Activated CD4-positive, alpha-beta T cell treated with anti-CD3 and anti-CD28 coated beads for 4 hours (primary cell): ENCODE measurements around the gene TPRN.

Experiments used
- DNase-seq, 2 donors: peaks; one replicate each; pipeline ENCODE4 v3.0.0-alpha.2; 2020

Gene TPRN

DNA sequence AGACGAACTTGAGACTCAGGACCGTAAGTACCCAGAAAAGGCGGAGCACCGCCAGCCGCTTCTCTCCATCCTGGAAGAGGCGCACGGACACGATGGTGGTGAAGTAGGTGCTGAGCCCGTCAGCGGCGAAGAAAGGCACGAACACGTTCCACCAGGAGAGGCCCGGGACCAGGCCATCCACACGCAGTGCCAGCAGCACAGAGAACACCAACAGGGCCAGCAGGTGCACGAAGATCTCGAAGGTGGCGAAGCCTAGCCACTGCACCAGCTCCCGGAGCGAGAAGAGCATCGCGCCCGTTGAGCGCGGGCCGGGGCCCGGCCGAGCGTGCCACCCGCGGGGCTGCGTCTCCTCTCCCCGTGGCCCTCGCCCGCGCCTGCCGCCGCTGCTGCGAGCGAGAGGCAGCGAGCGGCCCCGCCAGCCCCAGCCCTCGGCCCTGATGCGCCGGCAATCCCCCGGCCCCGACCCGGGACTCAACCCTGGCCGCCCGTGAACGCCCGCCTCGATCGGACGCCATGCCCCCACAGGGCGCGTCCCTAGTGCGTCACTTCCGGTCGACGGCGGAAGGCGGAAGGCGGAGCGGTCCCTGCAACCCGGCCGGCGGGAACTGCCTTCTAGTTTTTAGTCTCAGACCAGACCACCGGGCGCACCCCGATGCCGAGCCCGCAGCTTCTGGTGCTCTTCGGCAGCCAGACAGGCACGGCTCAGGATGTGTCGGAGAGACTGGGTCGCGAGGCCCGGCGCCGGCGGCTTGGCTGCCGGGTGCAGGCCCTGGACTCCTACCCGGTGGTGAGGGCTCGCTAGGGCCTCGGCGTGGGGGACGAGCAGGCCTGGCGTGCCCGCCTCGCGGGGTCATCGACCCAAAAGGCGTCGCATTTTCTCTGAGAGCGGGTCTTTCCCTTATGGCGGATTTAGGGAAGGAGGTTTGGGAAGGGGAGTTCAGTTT, 4.9 kb upstream of the TPRN start, which contains the start of the genes NDOR1 and TMEM203:
Gene NDOR1 (plus strand): TSS at position 575 of the 944 bp plus-strand sequence. CDS start 78 bp downstream, at position 653.
Gene TMEM203 (minus strand): TSS at position 523 of the 944 bp plus-strand sequence. CDS start 234 bp downstream, at position 289.
- peak; percentile 89 to 91 for DNase-seq

DNA sequence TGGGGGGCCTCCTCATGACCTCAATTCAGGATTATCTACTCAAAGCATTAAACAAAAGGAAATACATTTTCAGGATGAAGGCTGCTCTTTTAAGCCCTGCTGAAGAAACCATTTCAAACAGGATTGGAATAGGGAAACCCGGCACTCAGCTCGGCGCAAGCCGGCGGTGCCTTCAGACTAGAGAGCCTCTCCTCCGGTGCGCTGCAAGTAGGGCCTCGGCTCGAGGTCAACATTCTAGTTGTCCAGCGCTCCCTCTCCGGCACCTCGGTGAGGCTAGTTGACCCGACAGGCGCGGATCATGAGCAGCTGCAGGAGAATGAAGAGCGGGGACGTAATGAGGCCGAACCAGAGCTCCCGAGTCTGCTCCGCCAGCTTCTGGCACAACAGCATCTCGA, 4.2 kb upstream of the TPRN start:
- DNase-seq, result no peak

DNA sequence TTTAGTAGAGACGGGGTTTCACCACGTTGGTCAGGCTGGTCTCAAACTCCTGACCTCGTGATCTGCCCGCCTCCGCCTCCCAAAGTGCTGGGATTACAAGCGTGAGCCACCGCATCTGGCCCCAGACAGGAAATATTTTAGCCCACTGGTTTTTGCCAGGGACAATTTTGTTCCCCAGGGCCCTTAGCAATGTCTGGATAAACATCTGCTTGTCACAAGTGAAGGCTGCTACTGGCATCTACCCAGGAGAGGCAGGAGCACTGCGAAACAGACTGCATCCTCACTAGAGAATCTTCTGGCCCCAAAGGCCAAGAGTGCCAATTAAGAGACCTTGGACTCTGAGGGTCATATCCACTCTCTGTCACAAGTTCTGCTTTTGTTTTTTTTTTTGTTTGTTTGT, 2.4 kb upstream of the TPRN start:
- no peak for DNase-seq

DNA sequence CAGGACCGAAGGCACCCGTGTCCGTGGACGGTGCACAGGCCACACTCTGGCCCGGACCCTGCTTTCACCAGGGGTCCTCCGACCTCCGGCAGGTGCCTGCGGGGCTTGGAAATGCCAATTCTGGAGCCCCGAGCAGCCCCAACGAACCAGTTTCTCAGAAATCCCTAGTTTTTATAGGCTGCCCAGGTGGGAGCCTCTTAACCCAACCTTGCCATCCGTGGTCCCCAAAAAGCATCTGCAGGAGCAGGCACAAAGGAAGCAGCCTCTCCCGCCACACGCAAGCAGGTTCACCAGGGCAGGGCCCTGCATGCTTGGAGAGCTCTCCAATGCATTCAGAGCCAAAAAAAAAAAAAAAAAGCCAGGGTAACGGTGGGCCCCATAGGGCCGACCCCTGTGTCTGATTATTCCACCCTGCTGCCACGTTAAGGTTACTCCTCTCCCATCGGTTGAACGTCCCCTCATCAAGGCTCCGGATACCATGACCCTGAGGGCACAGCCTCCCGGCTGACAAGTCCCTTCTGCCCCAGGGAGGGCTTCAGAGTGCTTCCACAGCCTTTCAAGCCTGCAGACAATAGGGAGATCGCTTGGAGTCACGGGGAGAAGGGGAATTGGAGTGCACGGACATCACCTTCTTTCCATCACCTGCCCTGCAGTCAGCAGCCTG, 796 bp upstream of the TPRN start:
- DNase-seq, result no peak

DNA sequence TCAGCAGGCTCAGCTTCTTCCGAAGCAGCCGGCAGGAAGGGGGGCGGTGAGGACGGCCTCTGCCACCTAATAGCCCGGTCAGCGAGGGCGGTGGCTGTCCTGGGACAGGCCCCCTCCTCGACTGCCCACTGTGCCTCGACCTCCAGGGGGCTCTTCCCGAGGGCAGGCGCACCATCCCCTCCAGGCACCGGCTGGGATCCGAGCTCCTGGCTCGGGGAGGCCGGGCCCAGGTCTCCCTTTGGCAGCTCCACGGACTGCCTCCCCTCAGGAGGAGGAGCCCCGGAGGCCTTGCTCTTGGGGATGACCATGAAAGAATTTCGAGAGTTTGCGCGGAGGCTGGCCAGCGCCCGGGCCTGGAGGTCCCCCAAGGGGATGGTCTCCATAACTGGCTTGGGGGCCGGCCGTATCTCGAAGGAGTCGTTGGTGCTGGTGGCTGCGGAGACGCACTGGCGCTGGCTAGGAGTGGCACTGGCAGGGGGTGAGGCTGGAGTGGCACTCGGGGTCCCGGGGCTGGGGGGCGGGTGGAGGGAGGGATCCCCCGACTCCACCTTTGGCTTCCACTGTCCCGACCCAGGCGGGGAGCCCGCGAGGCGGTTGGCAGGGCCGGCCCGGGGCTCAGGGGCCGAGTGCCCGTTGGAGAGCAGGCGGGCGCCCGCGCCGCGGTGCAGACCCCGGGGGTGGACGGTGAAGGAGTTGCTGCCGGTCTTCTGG, 975 bp downstream of the TPRN start:
- DNase-seq, result no peak

DNA sequence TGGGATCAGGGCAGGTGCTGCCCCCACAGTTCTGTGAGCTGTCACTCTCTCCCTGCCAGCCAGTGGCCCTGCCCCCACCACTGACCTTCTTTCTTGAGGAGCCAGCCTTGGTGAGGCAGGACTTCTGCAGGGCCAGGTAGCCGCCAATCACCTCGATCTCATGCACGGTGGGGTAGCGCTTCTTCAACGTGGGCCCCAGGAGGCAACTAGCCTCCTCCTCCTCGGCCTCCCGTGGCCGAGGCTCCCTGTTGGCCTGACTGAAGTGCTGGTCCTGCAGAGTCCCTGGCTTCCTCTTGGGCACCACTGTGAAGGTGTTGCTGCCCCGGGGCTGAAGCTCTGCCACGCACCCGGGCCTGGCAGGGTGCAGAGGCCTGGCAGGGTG, 1.6 kb downstream of the TPRN start:
- DNase-seq, result no peak

DNA sequence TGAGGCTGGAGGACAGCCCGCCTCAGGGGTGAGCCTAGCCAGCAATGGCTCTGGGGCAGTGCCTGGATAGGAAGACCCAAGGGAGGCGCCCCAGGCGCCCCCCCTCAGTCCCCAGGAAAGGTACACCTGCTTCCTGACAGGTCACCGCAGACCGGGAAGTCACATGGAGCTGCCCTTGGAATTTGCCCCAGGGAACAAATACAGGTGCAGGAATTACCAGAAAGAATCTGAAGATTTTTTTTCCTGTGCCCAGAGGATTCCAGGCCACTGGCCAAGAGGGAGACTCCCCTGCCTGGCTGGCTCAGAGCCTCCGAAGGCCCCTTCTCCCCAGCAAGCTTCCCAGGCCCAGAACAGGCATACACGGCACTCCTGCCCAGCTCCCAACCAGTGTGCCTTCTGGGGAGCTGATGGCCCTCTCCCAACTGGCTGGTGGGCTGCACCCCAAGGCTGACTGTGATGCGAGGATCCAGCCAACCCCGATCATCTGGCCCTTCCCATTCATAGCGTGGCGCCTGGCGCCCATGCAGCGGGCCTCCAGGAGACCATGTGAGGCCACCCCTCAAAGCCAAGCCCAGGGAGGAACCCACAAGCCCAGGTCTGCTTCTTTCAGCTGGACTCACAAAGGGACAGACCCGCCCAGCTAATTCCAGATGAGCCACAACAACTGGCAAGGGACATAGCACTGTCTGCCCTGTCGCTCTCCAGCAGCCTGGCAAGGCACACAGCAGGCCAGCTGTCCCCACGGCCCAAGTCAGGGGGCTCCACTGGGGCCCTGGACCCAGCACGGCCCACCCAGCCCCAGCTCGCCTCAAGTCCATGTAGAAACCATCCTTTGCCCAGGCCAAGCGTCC, 2.3 kb downstream of the TPRN start:
- no peak for DNase-seq

DNA sequence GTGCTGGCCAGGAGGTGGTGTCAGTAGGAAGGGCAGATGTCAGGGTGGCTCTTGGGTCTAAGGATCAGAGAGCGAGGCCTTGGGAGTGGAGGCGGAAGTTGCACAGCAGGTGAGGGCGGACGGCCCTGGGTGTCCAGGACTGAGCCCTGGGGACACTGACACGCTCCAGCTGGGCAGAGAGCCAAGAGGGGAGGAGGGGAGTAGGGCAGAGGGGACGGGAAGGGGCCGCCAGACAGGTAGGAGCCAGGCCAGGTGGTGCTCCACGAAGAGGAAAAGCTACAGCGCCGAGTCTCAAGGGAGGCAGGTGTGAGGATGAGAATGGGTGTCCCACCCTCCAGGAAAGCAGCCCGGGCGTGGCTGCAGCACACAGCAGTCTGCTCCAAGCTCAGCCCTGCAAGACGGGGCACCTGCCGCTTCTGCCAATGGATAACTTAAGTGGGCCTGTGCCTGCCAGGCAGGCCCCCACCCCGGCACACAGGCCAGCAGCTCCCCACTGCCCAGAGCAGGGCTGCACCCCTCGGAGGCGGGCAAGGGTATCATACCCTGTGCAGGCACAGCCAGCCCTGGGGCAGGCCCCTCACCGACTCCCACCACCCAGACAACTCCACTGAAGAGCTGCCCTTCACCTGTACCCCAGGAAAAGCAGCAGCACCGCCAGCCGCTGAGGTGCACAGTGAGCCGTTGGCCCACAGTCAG, 4.9 kb downstream of the TPRN start:
- no peak for DNase-seq

DNA sequence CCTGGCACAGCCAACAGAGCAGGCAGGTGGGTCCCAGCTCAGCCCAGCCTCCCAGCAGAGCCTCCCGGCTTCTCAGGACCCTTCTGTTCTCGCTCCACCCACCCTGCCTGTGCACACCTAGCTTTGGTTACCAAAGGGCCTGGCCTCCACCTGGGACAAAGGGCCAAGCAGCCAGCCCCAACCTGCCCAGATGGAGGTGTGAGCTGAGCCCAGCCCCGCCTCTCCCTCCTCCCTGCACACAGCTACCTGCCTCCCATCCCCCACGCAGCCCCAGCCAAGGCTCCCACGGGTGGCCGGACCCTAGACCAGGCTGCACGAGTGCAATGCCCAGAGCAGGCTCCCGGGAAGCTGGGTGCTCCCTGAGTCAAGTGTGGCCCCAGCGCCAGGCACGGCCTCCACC, 5.6 kb downstream of the TPRN start:
- DNase-seq, result no peak

DNA sequence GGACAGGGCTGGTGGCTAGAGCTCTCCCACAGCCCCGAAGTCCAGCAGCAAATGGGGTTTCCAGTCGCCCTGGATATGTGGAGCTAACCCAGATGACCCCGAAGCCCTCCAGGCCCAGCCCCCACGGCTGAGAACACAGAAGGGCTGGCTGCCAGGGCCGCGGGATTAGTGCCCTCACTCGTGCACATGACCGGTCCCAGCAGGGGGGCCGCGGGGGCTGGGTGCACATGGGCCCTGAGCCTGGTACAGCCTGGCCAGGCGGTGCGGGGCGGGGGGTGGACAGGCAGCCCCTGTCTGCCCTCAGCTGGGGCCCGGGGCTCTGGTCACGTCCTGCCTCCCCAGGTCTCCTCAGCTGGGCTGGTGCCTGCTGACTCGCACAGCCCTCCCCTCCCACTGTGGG, 6.2 kb downstream of the TPRN start:
- no peak for DNase-seq

DNA sequence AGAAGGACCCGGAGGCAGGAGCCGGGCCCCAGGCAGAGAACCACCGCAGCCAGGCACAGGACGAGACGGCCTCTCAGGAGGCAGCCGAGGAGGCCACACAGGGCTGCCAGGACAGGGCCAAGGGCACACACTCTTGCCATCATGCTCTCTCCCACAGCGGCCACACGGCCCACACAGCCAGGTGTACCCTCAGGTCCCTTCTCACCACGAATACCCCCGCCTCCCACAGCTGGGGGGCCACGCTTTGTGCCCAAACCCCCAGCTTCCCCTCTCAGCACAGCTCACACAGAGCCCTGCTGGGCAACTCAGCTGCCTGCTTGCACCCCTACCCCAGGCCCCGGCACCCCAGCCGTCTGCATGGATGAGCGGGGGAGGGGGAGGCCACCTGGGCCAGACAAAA, 6.8 kb downstream of the TPRN start:
- no peak for DNase-seq

DNA sequence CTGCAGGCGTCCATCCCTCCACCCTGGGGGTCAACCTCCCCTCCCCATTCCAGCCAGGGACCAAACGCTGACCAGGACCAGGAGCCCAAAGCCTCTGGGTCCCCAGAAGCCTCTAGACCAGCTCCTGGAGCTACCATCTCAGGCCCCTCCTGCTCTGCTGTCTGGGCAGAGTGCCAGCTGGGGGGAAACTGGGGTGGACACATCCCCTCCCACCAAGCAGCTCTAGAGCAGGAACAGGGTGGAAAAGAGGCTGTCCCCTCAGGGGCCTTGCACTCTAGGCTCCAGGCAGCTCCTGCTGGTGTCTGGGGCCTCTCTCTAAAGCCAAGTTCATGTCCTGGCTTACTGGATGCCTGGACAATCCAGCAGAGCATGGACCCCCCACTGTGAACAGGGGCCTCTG, 7.7 kb downstream of the TPRN start:
- no peak for DNase-seq

DNA sequence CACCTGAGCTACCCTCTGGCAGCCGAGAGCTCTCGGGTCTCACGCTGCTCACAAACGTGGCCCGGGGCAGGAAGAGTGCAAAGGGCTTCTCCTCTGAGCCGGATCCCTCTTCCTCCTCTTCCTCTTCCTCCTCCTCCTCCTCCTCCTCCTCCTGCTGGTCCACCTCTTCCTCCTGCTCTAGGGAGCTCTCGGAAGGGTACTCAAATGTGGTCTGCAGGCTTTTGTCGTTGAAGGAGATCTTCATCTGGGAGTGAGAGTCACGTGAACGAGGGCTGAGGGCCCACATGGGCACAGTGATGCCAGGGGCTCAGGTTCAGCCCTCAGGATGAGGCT, 8.1 kb downstream of the TPRN start:
- no peak for DNase-seq

DNA sequence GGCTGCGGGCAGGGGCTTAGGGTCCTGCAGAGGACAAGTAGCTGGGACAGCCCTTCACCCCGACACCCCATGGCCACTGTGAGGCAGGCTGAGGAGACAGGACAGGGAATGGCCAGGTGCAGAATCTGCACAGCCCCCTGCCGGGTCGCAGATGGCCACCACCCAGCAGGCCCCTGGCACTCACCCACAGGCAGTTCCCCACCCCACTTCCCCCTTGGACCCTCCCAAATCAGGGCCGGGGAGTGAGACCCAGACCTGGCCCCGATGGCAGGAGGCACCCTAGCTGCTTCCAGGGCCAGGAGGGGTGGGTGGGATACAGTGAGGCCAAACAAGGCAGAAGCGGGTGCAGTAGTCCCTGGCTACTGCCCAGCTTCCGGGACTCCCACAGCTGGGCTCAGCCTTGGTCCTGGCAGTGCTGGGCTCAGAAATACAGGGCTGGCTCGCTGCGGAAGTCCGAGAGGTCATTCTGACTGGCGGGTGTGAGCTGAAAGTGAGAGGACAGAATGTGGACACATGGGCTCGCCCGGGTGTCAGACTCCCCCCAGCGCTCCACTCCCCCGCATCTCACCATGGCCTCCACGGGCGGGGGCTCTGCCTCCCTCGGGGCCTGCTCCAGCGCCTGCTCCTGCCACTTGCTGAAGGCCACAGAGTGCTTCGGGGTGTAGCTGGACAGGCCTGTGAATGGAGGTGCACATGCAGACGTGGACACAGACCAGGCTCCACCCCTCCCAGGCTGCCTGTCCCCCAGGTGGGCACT, 8.7 kb downstream of the TPRN start:
- DNase-seq, result no peak

DNA sequence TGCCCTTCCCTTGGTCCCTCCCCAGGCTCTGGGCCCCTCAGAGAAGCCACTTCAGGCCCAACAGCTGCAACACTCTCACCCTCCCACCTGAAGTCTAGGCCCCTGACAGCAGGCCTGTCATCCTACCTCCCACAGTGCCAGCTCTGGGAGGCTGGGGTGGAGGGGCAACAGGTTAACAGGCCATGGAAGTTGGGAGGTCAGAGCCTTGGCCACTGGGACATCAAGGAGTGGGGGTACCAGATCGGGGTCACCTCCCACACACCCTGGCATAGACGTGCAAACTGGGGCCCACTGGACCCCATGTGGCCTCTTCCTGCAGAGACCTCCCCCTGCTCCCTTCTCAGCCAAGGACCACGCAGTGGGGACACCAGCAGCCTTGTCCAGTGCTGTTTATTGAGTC, 9.3 kb downstream of the TPRN start:
- DNase-seq, result no peak

DNA sequence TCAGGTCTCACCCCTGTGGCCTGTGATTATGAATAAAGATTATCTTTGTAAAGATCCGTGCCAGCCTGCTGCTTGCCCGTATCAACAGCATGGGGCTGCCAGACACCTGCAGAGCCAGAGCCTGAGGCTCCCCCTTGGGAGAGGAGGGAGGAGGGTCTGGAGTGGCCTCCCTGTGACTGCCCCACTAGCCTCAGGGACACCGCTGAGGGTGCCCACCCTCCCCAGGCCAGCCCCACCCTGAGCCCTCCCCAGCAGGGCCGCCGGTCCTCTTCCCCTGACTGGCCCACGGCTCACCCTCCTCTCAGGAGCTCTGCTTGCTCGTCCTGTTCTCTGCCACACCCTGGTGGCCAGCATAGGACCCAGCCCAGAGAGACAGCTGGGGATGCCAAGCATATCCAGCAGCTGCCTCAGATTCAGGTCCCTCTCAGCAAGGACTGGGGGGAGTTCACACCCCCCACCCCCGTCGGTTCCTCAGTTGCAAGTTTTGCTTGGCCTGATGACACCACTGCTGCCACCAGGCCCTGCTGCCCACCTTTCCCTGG, 10.2 kb downstream of the TPRN start:
- no peak for DNase-seq

DNA sequence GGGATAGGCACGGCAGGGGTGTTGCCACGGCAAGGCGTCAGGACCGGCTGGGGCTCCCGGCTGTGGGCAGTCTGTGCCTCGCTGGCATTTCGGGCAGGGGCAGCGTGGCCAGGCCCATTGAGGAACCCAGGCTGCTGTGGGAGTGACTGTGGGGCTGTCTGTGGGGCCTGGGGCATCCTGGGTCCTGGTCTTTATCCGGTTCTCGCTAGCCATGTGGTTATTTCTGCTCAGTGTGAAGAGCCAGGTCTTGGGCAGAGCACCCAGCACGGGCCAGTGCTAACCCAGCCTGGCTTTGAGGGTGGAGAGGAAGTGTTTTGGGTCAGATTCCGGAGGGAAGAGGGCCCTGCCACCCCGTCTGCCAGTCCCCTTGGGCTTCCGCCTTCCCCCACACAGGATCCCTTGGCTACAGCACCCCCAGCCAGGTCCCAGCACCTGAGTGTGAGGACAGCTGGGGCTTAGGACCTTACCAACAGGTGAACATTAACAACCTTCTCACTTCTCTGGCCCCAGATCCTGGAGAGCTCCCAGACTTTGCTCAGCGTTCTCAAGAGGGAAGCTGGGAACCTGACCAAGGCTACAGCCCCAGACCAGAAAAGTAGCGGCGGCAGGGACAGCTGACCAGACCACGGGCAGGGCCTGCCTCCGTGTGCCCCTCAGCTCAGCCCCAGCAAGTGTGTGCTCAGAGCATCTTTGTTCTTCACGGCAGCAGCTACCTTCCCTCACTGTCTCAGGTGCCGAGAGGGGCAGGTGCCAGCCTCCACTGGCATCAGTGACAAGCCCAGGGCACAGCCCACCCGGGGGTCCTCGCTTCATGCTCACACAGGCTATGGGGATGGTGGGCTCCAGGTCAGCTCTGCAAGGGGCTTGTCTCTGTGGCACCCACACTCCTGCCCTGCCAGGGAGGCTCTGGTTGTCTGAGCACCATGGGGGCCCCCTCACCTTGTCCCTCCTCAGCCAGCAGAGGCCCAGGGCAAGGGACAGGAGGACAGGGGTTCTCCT, 10.9 kb downstream of the TPRN start:
- DNase-seq, result no peak

DNA sequence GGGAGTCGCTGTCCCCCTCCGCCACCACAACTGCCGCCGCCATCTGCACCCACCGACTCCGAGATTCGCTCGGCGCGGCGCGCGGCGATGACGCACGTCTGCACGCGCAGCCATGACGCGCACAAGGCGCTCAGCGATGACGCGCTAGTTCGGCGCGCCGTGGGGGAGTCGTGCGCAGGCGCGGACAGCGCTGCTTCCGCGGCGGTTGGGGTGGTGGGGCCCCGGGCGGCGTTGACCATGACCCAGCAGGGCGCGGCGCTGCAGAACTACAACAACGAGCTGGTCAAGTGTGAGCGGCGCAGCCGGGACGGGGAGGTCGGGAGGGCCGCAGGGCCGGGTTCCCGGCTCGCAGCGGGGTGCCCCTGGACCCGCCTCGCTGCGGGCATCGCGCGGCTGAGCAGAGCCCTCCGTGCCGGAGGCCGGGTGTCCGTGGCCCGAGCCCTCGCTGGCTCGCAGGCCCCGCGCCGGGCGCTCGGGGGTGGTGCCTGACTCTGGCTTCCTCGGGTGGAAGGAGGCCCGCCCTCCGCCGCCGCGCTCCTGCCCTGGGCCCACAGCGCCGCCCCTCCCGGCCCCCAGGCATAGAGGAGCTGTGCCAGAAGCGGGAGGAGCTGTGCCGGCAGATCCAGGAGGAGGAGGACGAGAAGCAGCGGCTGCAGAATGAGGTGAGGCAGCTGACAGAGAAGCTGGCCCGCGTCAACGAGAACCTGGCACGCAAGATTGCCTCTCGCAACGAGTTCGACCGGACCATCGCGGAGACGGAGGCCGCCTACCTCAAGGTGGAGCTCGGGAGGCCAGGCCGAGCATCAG, 11.8 kb downstream of the TPRN start, which contains the start of the genes ANAPC2 and SSNA1:
Gene ANAPC2 (minus strand): TSS at position 71 of the 807 bp plus-strand sequence. CDS start 28 bp downstream, at position 43.
Gene SSNA1 (plus strand): TSS at position 187 of the 807 bp plus-strand sequence. CDS start 51 bp downstream, at position 238.
- peak; percentile 90 to 92 for DNase-seq
